HepG2 (cell line): ENCODE results near the gene ELOVL6. TPM values are rescaled to one million over a fixed set of nuclear protein-coding genes. Genes with fewer than 3 reads are reported as not detected.

Experiments used
- ATAC-seq: fragments of 200-7000 bp; cut with Tn5 transposase; 3 replicates; pipeline ENCODE4 v1.9.1; 2020; ENCODE audit warnings: mild to moderate bottlenecking, moderate library complexity
- BruUV-seq: library from RNA; stranded (reverse); fragments of 400-500 nt; replicated peaks from 2 replicates; lab custom pipeline; 2021; lab: Mats Ljungman, UMichigan
- CTCF ChIA-PET: fragments of 300-600 bp; formaldehyde crosslinking; extraction: SDS; loops from one replicate; lab custom pipeline; 2021; ENCODE audit warnings: low total read pairs, inconsistent platforms, low intra/inter-chr PET ratio; lab: Yijun Ruan, JAX
- POLR2A ChIA-PET: fragments of 350-600 bp; sonication (Branson Sonifier 250); formaldehyde crosslinking; loops from one replicate; lab custom pipeline; 2020; ENCODE audit warnings: antibody characterized with exemption, inconsistent platforms; lab: Yijun Ruan, JAX
- DNase-seq: peaks from one replicate; pipeline ENCODE4 v3.0.0-alpha.2; 2015; ENCODE audit warnings: low spot score
- FAIRE-seq: peaks from 3 replicates; lab custom pipeline; 2011; peaks lifted over from hg19 to GRCh38; lab: Jason Lieb, UNC
- H2AFZ ChIP-seq: one replicate; pipeline ENCODE4 v1.6.1; 2011; ENCODE audit warnings: low read length, inconsistent platforms
- H3K27ac ChIP-seq: fragments of 300-600 bp; 3 replicates; pipeline ENCODE4 v1.8.0; 2011; ENCODE audit warnings: mixed run types, mild to moderate bottlenecking, mixed read lengths, low read length, inconsistent platforms; ENCODE audit not compliant: insufficient read depth; ENCODE audit errors: extremely low read length
- H3K27me3 ChIP-seq, 2 experiments: fragments of 200-600 bp in 1 of 2; 2 replicates in 1 of 2; 3 replicates in 1 of 2; pipeline versions ENCODE4 v1.6.0 to v1.8.0; 2011; ENCODE audit warnings: low read length in 2 of 2, mild to moderate bottlenecking in 2 of 2, moderate library complexity in 2 of 2, inconsistent platforms in 1 of 2; ENCODE audit not compliant: insufficient read depth in 2 of 2, control insufficient read depth in 1 of 2
- H3K36me3 ChIP-seq, 2 experiments: fragments of 200-600 bp in 1 of 2; replicated peaks in 1 of 2; 2 replicates in 1 of 2; 3 replicates in 1 of 2; pipeline versions ENCODE4 v1.5.1 to v1.8.0; 2011; ENCODE audit warnings: low read length in 2 of 2, inconsistent platforms in 1 of 2; ENCODE audit not compliant: insufficient read depth in 2 of 2, control insufficient read depth in 1 of 2
- H3K4me1 ChIP-seq: 2 replicates; pipeline ENCODE4 v1.5.1; 2012; ENCODE audit warnings: low read length, inconsistent platforms; ENCODE audit not compliant: insufficient read depth
- H3K4me2 ChIP-seq: 2 replicates; pipeline ENCODE4 v1.6.0; 2011; ENCODE audit warnings: low read depth, low read length, inconsistent platforms
- H3K4me3 ChIP-seq, 3 experiments: fragments of 200-600 bp in 1 of 3; sonication (generic), shearing (Covaris generic) in 1 of 3; replicated peaks in 1 of 3; 2 replicates each; pipeline ENCODE4 v1.5.1; 2011 to 2016; ENCODE audit warnings: low read length in 3 of 3, inconsistent platforms in 2 of 3, low read depth in 2 of 3, mild to moderate bottlenecking in 2 of 3, control low read depth in 1 of 3, mixed read lengths in 1 of 3; ENCODE audit not compliant: insufficient read depth in 1 of 3
- H3K79me2 ChIP-seq: one replicate; pipeline ENCODE4 v1.6.1; 2011; ENCODE audit warnings: low read length, inconsistent platforms; ENCODE audit not compliant: insufficient read depth
- H3K9ac ChIP-seq: 2 replicates; pipeline ENCODE4 v1.6.0; 2011; ENCODE audit warnings: mild to moderate bottlenecking, low read depth, low read length, inconsistent platforms; ENCODE audit not compliant: insufficient read depth
- H3K9me3 ChIP-seq: 2 replicates; pipeline ENCODE4 v1.5.1; 2012; ENCODE audit warnings: mild to moderate bottlenecking, low read length
- H4K20me1 ChIP-seq: 2 replicates; pipeline ENCODE4 v1.6.0; 2011; ENCODE audit warnings: inconsistent platforms, mild to moderate bottlenecking, low read length, moderate library complexity; ENCODE audit not compliant: insufficient read depth
- CBX5 ChIP-seq: sonication (generic); formaldehyde crosslinking; IDR thresholded peaks from 2 replicates; pipeline ENCODE4 v1.4.0; 2020; ENCODE audit warnings: missing genetic modification reagents, borderline replicate concordance
- CCAR2 ChIP-seq: fragments of 200-400 bp; formaldehyde crosslinking; optimal IDR thresholded peaks from 2 replicates; pipeline ENCODE3; 2018; ENCODE audit warnings: low read depth, mild to moderate bottlenecking, low read length, moderate library complexity
- DPF2 ChIP-seq: sonication (generic); formaldehyde crosslinking; IDR thresholded peaks from 2 replicates; pipeline ENCODE4 v1.4.0; 2020; ENCODE audit warnings: mild to moderate bottlenecking, low read depth, missing genetic modification reagents, borderline replicate concordance
- HNRNPL ChIP-seq: fragments of 200-400 bp; formaldehyde crosslinking; IDR thresholded peaks from 2 replicates; pipeline ENCODE4 v1.6.1; 2017; ENCODE audit warnings: mild to moderate bottlenecking, low read depth, low read length
- IKZF4 ChIP-seq: sonication (generic); formaldehyde crosslinking; IDR thresholded peaks from 2 replicates; pipeline ENCODE4 v1.5.1; 2020; ENCODE audit warnings: borderline replicate concordance, mild to moderate bottlenecking, low read depth, missing genetic modification reagents; ENCODE audit errors: not compliant biosample characterization
- TFAP4 ChIP-seq: sonication (generic); IDR thresholded peaks from 2 replicates; pipeline ENCODE4 v1.6.1; 2016; ENCODE audit warnings: low read depth, borderline replicate concordance
- ZMYM2 ChIP-seq: sonication (generic); formaldehyde crosslinking; IDR thresholded peaks from 2 replicates; pipeline ENCODE4 v1.8.0; 2022; ENCODE audit warnings: mild to moderate bottlenecking, missing genetic modification reagents
- WGBS: methylation state at CpG from one replicate; pipeline ENCODE4 v1.1.6; 2017; ENCODE audit warnings: low lambda C conversion rate; 5-methylcytosine and 5-hydroxymethylcytosine counted together
- in situ Hi-C: cut with HindIII; loops from 2 replicates; pipeline ENCODE4 v1.10.0; 2017; ENCODE audit warnings: low pct_unique_long_range_greater_than_20kb; ENCODE audit not compliant: extremely low pct_ligation_motif_present
- intact Hi-C: fragments of 100-400 bp; cut with micrococcal nuclease; formaldehyde crosslinking; loops from one replicate; pipeline ENCODE4 v1.10.0; 2022; ENCODE audit not compliant: unreplicated experiment
- polyA plus RNA-seq, 8 experiments: library from polyadenylated mRNA; depleted of rRNA in 3 of 8; stranded (reverse) in 7 of 8; unstranded in 1 of 8; fragments of >200 nt; fragmentation: Illumina TruSeq in 4 of 8; extraction: Trizol in 4 of 8; gene quantifications; 2 replicates each; pipeline versions ENCODE4 v1.2.1 to v1.2.3, GENCODE V29; 2011 to 2016; ENCODE audit warnings: low read depth in 4 of 8, missing spikeins in 1 of 8, mixed read lengths in 1 of 8; ENCODE audit not compliant: insufficient read depth in 1 of 8
- total RNA-seq, 5 experiments: library from RNA; depleted of rRNA; stranded (reverse); fragments of >200 nt; fragmentation: Illumina TruSeq; extraction: Trizol; gene quantifications; 2 replicates each; pipeline ENCODE4 v1.2.3, GENCODE V29; 2016; ENCODE audit warnings: low read depth in 1 of 5
- TF ChIP-seq, protein P1 (sequence below): sonication (generic); formaldehyde crosslinking; IDR thresholded peaks from 2 replicates; pipeline ENCODE4 v1.4.0; 2020; ENCODE audit warnings: missing genetic modification reagents
- TF ChIP-seq, protein P2 (sequence below): sonication (generic); formaldehyde crosslinking; IDR thresholded peaks from 2 replicates; pipeline ENCODE4 v1.5.1; 2020; ENCODE audit warnings: mild to moderate bottlenecking, missing genetic modification reagents, borderline replicate concordance

The ELOVL6 gene
- total and polyA plus RNA-seq, 2 of the 13 experiments (the other 11 are each of a cell fraction or from before 2014, with no cell fraction given), result 14.1 to 23.2 TPM

GRCh38 chr4:110074570-110074969 lies 123.8 kb downstream of the ELOVL6 start:
- DNase-seq (no peak), FAIRE-seq (no peak), ATAC-seq (no peak)
- Histone ChIP-seq H3K9me3 (no peaks in the 10 kb centered on the region), H4K20me1 (0 out of 2 replicates have a peak, but pooled peaks cover 3% of the 10 kb centered on the region), H2AFZ (no peak overlapping the region), H3K4me2 (no peak overlapping the region), H3K9ac (no peak overlapping the region), H3K27me3 (no peaks in the 10 kb centered on the region), H3K79me2 (no peaks in the 10 kb centered on the region), H3K4me3 (no peak overlapping the region), H3K27ac (no peak overlapping the region), H3K36me3 (peaks cover 1 to 7% of the 10 kb centered on the region in 2 experiments; a peak in 1 of 5 replicates), H3K4me1 (no peaks in the 10 kb centered on the region)
- in situ Hi-C loops (no loop called here), intact Hi-C loops (no loop called here)
- POLR2A ChIA-PET, result no interaction called here
- CTCF ChIA-PET, result no interaction called here
- no TSS peak for BruUV-seq
- TF ChIP-seq TFAP4 (no peak), CCAR2 (no peak), DPF2 (CRISPR knock-in tag) (no peak), HNRNPL (no peak), CBX5 (CRISPR knock-in tag) (no peak), ZMYM2 (CRISPR knock-in tag) (no peak), IKZF4 (no peak)
- TF ChIP-seq, protein P1, sequence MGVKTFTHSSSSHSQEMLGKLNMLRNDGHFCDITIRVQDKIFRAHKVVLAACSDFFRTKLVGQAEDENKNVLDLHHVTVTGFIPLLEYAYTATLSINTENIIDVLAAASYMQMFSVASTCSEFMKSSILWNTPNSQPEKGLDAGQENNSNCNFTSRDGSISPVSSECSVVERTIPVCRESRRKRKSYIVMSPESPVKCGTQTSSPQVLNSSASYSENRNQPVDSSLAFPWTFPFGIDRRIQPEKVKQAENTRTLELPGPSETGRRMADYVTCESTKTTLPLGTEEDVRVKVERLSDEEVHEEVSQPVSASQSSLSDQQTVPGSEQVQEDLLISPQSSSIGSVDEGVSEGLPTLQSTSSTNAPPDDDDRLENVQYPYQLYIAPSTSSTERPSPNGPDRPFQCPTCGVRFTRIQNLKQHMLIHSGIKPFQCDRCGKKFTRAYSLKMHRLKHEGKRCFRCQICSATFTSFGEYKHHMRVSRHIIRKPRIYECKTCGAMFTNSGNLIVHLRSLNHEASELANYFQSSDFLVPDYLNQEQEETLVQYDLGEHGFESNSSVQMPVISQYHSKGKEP (CRISPR knock-in tag), result no peak
- TF ChIP-seq, protein P2, sequence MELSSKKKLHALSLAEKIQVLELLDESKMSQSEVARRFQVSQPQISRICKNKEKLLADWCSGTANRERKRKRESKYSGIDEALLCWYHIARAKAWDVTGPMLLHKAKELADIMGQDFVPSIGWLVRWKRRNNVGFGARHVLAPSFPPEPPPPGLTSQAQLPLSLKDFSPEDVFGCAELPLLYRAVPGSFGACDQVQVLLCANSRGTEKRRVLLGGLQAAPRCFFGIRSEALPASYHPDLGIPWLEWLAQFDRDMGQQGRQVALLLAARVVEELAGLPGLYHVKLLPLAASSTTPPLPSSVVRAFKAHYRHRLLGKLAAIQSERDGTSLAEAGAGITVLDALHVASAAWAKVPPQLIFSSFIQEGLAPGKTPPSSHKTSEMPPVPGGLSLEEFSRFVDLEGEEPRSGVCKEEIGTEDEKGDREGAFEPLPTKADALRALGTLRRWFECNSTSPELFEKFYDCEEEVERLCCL, result no peak
- 84% methylated on average over 4 of the region's 4 CpGs for WGBS
